WERI-Rb-1 (cell line): ENCODE results near the gene HNRNPH1.

Source experiments
- DNase-seq: peaks from one replicate; pipeline ENCODE4 v3.0.0-alpha.2; 2020
- H3K27ac ChIP-seq: fragments of 250-450 bp; sonication (Bioruptor Pico); 2 replicates; pipeline ENCODE4 v1.5.1; 2020; ENCODE audit warnings: mild to moderate bottlenecking, moderate library complexity
- H3K27me3 ChIP-seq: fragments of 250-450 bp; sonication (Bioruptor Pico); 2 replicates; pipeline ENCODE4 v1.5.1; 2021; ENCODE audit warnings: mild to moderate bottlenecking, low read depth, moderate library complexity; ENCODE audit not compliant: insufficient read depth, severe bottlenecking
- H3K36me3 ChIP-seq: fragments of 250-450 bp; sonication (Bioruptor Pico); 2 replicates; pipeline ENCODE4 v1.5.1; 2020; ENCODE audit warnings: mild to moderate bottlenecking, moderate library complexity
- H3K4me3 ChIP-seq: 2 replicates; pipeline ENCODE4 v1.5.1; 2011; ENCODE audit warnings: low read depth, mild to moderate bottlenecking, control low read depth, low read length
- H3K9me3 ChIP-seq: fragments of 250-450 bp; sonication (Bioruptor Pico); 2 replicates; pipeline ENCODE4 v1.5.1; 2021; ENCODE audit warnings: mild to moderate bottlenecking, moderate library complexity; ENCODE audit not compliant: severe bottlenecking
- TF ChIP-seq, protein P1 (sequence below): IDR thresholded peaks from 2 replicates; pipeline ENCODE4 v1.5.1; 2011; ENCODE audit warnings: low read depth, mild to moderate bottlenecking, control low read depth, inconsistent platforms, low read length

HNRNPH1 gene

DNA sequence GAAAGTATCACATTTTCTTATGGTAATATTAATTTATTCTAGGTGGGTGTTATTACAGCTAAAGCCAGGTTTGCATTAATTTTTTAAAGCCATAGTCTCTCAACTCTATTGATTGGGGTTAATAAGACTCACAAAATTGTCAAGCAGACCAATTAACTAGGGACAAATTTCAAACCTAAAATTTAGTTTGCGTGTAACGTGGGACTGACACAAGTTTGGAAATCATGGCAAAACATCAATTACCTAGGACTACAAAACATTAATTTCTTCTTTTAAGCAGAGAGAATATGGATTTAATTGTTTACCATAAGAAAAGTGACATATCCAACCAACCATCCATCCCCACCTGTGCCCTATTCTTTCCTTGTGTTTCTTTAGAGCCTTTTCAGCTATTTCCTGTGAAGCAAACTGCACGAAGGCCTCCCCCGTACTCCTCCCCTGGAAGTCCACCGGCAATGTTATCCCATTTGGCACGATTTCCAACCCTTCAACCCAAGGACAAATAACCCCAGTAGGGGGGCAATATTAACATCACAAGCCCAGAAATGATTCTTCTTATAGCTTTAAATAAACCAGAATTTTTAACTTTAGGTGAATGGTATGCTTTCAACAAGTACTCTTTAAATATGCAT lies 4.4 kb downstream of the HNRNPH1 start:
- Histone ChIP-seq H3K36me3 (peaks cover 89% of the 10 kb centered on the region), H3K27me3 (no peaks in the 10 kb centered on the region), H3K27ac (no peak overlapping the region), H3K4me3 (no peak overlapping the region), H3K9me3 (no peaks in the 10 kb centered on the region)
- TF ChIP-seq, protein P1, sequence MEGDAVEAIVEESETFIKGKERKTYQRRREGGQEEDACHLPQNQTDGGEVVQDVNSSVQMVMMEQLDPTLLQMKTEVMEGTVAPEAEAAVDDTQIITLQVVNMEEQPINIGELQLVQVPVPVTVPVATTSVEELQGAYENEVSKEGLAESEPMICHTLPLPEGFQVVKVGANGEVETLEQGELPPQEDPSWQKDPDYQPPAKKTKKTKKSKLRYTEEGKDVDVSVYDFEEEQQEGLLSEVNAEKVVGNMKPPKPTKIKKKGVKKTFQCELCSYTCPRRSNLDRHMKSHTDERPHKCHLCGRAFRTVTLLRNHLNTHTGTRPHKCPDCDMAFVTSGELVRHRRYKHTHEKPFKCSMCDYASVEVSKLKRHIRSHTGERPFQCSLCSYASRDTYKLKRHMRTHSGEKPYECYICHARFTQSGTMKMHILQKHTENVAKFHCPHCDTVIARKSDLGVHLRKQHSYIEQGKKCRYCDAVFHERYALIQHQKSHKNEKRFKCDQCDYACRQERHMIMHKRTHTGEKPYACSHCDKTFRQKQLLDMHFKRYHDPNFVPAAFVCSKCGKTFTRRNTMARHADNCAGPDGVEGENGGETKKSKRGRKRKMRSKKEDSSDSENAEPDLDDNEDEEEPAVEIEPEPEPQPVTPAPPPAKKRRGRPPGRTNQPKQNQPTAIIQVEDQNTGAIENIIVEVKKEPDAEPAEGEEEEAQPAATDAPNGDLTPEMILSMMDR = no peak
- DNase-seq = no peak

DNA sequence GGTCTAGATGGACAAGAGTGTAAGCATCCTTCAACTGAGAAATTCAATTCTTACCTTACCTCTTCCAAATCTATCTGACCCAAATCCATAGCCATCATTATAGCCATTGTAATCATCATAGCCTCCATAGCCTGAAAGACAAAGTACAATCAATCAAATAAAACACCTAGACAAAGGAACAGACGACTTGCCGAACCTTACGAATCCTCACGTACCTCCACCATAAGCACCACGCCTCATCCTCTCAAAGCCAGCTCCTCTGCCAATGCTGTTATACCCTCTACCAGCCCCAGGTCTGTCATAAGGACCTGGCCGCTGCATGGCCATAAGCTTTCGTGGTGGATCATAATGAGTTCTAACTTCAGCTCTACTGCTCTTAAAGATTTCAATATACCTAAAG lies 5.5 kb downstream of the HNRNPH1 start:
- peaks cover 96% of the 10 kb centered on the region for H3K36me3 ChIP-seq
- no peak overlapping the region for H3K4me3 ChIP-seq
- H3K27me3 ChIP-seq = no peaks in the 10 kb centered on the region

DNA sequence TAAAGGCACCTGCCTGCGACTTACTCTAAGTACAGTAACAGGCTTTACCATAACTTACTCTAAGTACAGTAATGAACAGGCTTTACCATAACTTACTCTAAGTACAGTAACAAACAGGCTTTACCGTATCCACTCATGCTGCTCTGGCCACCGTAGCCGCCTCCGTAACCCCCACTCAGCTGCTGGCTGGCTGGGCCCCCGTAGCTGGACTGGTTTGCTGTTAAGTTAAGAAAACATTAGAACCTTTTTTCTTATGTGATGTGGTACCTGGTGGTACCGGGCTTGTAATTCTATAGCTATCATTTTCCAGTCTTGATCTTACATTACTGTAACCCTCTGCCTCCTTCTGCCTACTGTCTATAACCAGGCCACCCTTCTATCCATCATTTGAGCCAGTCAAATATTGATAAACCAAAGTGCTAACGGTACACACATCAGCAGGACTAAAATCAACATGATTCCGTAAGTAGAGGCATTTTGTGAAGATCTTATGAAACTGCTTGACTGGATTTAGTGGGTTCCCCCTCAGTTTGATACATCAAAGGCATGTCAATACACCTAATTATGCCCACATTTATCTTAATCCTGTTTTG lies 7.4 kb downstream of the HNRNPH1 start:
- Histone ChIP-seq H3K27ac (no peak overlapping the region), H3K9me3 (no peaks in the 10 kb centered on the region), H3K27me3 (no peaks in the 10 kb centered on the region), H3K4me3 (no peak overlapping the region), H3K36me3 (peaks cover 91% of the 10 kb centered on the region)
- no peak for DNase-seq
- TF ChIP-seq, protein P1 = no peak

More for the DNA sequence above, 5.5 kb downstream of the HNRNPH1 start:
- TF ChIP-seq, protein P1 = no peak
- H3K27ac ChIP-seq = no peak overlapping the region
- H3K9me3 ChIP-seq = no peaks in the 10 kb centered on the region
- DNase-seq = no peak

DNA sequence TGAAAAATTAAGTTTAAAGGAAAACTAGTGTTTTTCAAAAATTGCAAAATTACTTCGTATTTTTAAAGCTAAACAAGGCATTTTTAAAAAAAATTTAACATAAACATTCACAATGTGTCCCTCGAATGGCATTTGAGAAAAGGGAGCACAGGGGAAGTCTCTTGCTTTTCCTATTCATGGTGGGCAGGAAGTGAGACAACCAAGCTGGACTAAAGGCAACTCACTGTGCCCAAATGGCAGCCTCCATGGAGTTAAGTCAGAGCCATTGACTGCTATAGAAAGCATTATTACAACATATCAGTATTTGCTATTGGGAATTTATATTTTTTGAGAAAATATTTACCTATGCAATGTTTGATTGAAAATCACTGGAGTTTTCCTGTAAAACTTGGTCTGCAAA lies 8.3 kb downstream of the HNRNPH1 start:
- TF ChIP-seq, protein P1 = no peak
- no peak for DNase-seq
- H3K27me3 ChIP-seq = no peaks in the 10 kb centered on the region
- H3K4me3 ChIP-seq = no peak overlapping the region
- peaks cover 87% of the 10 kb centered on the region for H3K36me3 ChIP-seq
- no peaks in the 10 kb centered on the region for H3K9me3 ChIP-seq
- no peak overlapping the region for H3K27ac ChIP-seq

DNA sequence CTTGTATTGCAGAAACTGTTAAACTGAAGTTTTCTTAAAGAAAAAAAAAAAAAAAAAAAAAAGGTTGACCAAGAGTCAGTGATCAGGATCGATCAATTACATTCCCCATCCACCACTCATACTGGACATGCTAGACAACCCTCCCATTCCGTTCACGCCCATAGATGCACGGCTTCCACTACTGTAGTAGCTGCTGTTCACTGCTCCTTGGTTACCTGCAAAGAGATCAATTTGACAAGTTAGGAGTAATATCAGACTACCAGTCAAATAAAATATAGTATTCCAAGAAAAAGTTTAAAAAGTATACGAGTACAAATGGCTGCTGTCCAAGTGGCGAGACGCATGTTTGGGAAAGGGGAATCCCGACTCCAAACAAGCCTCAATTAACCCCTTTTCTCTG lies 8.7 kb downstream of the HNRNPH1 start:
- H3K36me3 ChIP-seq = peaks cover 82% of the 10 kb centered on the region

More for the DNA sequence above, 8.7 kb downstream of the HNRNPH1 start:
- no peak overlapping the region for H3K27ac ChIP-seq
- no peaks in the 10 kb centered on the region for H3K27me3 ChIP-seq
- TF ChIP-seq, protein P1 = no peak
- H3K4me3 ChIP-seq = no peak overlapping the region
- H3K9me3 ChIP-seq = no peaks in the 10 kb centered on the region
- DNase-seq = no peak
